ENCODE data around the gene SMR3B. TPM values are rescaled to one million over a fixed set of nuclear protein-coding genes. Genes with fewer than 3 reads are reported as not detected.

SMR3B gene
- total and polyA plus RNA-seq, 2 donors (not counting 1 experiment from before 2014, with no cell fraction given) = not detected

DNA sequence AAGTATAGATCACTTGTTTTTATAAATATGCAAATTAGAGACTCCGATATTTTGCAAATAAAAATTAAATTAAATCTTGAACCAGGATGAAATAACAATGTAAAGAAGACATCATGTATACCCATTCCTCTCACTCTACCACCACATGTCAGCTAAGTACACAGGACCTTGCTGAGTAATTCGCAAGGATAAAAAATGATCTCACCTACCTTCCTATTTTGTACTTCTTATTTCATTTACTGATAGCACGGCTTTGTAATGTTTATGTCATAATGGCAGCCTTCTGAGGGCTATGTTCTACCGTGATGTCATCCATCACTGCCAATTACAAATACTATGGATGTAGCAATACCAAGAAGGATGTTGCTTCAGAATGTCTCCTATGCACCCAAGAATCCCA is 10.9 kb upstream of the SMR3B start:
- ChIA-PET POLR2A (no interaction called here), CTCF (no interaction called here)
- TF ChIP-seq CTCF (IDR thresholded peaks at IDR 0.05) = no peak
- no peak for TF ChIP-seq EZH2 (IDR thresholded peaks at IDR 0.05; ENCODE audit: borderline replicate concordance, insufficient read depth, low read depth, low read length, poor library complexity, severe bottlenecking)
- H3K36me3 ChIP-seq (replicated peaks in 1 of 2; ENCODE audit: control extremely low read depth in 1 of 2, control insufficient read depth in 1 of 2, extremely low read depth in 1 of 2, insufficient read depth in 2 of 2, low read length in 1 of 2) = no peaks in the 10 kb centered on the region
- no peaks in the 10 kb centered on the region for H3K4me1 ChIP-seq (ENCODE audit: control insufficient read depth in 2 of 2, insufficient read depth in 2 of 2, low read length in 2 of 2)
- H3K4me3 Mint-ChIP-seq = no peak overlapping the region
- no peaks in the 10 kb centered on the region for H3K79me2 ChIP-seq (ENCODE audit: control insufficient read depth, insufficient read depth, low read length)
- H3K27ac Mint-ChIP-seq = no peak overlapping the region
- H2AFZ ChIP-seq (ENCODE audit: insufficient read depth, low read depth, low read length, poor library complexity, severe bottlenecking) = no peak overlapping the region
- H3K9ac ChIP-seq (ENCODE audit: low read length) = no peak overlapping the region
- no peak overlapping the region for H3K4me2 ChIP-seq (replicated peaks; ENCODE audit: low read depth, low read length, poor library complexity, severe bottlenecking)
- H3K4me3 ChIP-seq (ENCODE audit: control extremely low read depth in 1 of 5, extremely low read depth in 1 of 5, insufficient read depth in 1 of 5, low read depth in 2 of 5, low read length in 4 of 5) = no peak overlapping the region
- no peaks in the 10 kb centered on the region for H3K9me3 Mint-ChIP-seq (ENCODE audit: insufficient read depth)
- no peaks in the 10 kb centered on the region for H3K4me1 Mint-ChIP-seq
- H3K9me3 ChIP-seq (ENCODE audit: control extremely low read depth in 1 of 3, control insufficient read depth in 2 of 3, insufficient read depth in 1 of 3, low read length in 2 of 3) = no peaks in the 10 kb centered on the region
- DNase-seq (no peak), ATAC-seq (ENCODE audit: low read depth) (no peak)
- WGBS (ENCODE audit: insufficient coverage) = no CpG with 5 or more reads among the region's 4 CpGs
- H4K20me1 ChIP-seq (ENCODE audit: control insufficient read depth, insufficient read depth, low read length, poor library complexity, severe bottlenecking) = no peaks in the 10 kb centered on the region
- intact Hi-C loops (cut with micrococcal nuclease) = no loop called here
- no peaks in the 10 kb centered on the region for H3K27me3 Mint-ChIP-seq
- no peaks in the 10 kb centered on the region for H3K27me3 ChIP-seq (replicated peaks in 1 of 4; ENCODE audit: control extremely low read depth in 1 of 4, control insufficient read depth in 3 of 4, insufficient read depth in 4 of 4, low read length in 3 of 4)
- no peak overlapping the region for H3K27ac ChIP-seq (ENCODE audit: low read length in 2 of 2)

- Histone ChIP-seq H3K4me2 (replicated peaks; ENCODE audit: low read depth, low read length, poor library complexity, severe bottlenecking) (no peak overlapping the region), H3K27ac (ENCODE audit: low read length in 2 of 2) (no peak overlapping the region), H3K79me2 (ENCODE audit: control insufficient read depth, insufficient read depth, low read length) (no peaks in the 10 kb centered on the region), H3K27me3 (replicated peaks in 1 of 4; ENCODE audit: control extremely low read depth in 1 of 4, control insufficient read depth in 3 of 4, insufficient read depth in 4 of 4, low read length in 3 of 4) (no peaks in the 10 kb centered on the region), H4K20me1 (ENCODE audit: control insufficient read depth, insufficient read depth, low read length, poor library complexity, severe bottlenecking) (no peaks in the 10 kb centered on the region), H3K9me3 (ENCODE audit: control extremely low read depth in 1 of 3, control insufficient read depth in 2 of 3, insufficient read depth in 1 of 3, low read length in 2 of 3) (no peaks in the 10 kb centered on the region), H3K9ac (ENCODE audit: low read length) (no peak overlapping the region), H3K4me1 (ENCODE audit: control insufficient read depth in 2 of 2, insufficient read depth in 2 of 2, low read length in 2 of 2) (no peaks in the 10 kb centered on the region), H2AFZ (ENCODE audit: insufficient read depth, low read depth, low read length, poor library complexity, severe bottlenecking) (no peak overlapping the region), H3K36me3 (replicated peaks in 1 of 2; ENCODE audit: control extremely low read depth in 1 of 2, control insufficient read depth in 1 of 2, extremely low read depth in 1 of 2, insufficient read depth in 2 of 2, low read length in 1 of 2) (no peaks in the 10 kb centered on the region), H3K4me3 (ENCODE audit: control extremely low read depth in 1 of 5, extremely low read depth in 1 of 5, insufficient read depth in 1 of 5, low read depth in 2 of 5, low read length in 4 of 5) (no peak overlapping the region)
- WGBS (ENCODE audit: insufficient coverage) = 80% methylated on average over 1 of the region's 3 CpGs
- no peak for TF ChIP-seq CTCF (IDR thresholded peaks at IDR 0.05)
- no peak for TF ChIP-seq EZH2 (IDR thresholded peaks at IDR 0.05; ENCODE audit: borderline replicate concordance, insufficient read depth, low read depth, low read length, poor library complexity, severe bottlenecking)
- ATAC-seq (ENCODE audit: low read depth) = no peak
- intact Hi-C loops (cut with micrococcal nuclease) = no loop called here
- CTCF ChIA-PET = no interaction called here
- no peak overlapping the region for H3K4me3 Mint-ChIP-seq
- no peak for DNase-seq
- no peaks in the 10 kb centered on the region for H3K27me3 Mint-ChIP-seq
- no peaks in the 10 kb centered on the region for H3K4me1 Mint-ChIP-seq
- no peak overlapping the region for H3K27ac Mint-ChIP-seq
- POLR2A ChIA-PET = no interaction called here
- H3K9me3 Mint-ChIP-seq (ENCODE audit: insufficient read depth) = no peaks in the 10 kb centered on the region
Measured at GRCh38 chr4:70372760-70373159, 10.2 kb upstream of the SMR3B start.

Data from B cell (primary cell).